ENCODE data around the gene ZNF592.

- TF ChIP-seq CTCF (IDR thresholded peaks at IDR 0.05) (no peak), POLR2A (IDR thresholded peaks at IDR 0.05) (no peak)
Observed at GRCh38 chr15:84722628-84723027, 25.8 kb upstream of the ZNF592 start.

Data from heart left ventricle (tissue), 13 donors.